GM23338 (cell line): ENCODE measurements around the gene GDAP2. TPM values are rescaled to one million over a fixed set of nuclear protein-coding genes. Genes with fewer than 3 reads are reported as not detected.

Experiments used
- ATAC-seq: fragments of 200-7000 bp; cut with Tn5 transposase; 3 replicates; pipeline ENCODE4 v1.9.1; 2020
- DNase-seq: peaks from one replicate; pipeline ENCODE4 v3.0.0-alpha.2; 2015; ENCODE audit warnings: low spot score
- H2AFZ ChIP-seq: fragments of 200-600 bp; sonication (generic); 2 replicates; pipeline ENCODE4 v1.8.0; 2016; ENCODE audit warnings: antibody characterized with exemption, mild to moderate bottlenecking, moderate library complexity
- H3F3A ChIP-seq: fragments of 200-600 bp; sonication (generic); replicated peaks from 2 replicates; pipeline ENCODE4 v1.8.0; 2017; ENCODE audit warnings: antibody characterized with exemption, mixed run types, low read depth
- H3K27ac ChIP-seq: fragments of 200-600 bp; sonication (generic); 2 replicates; pipeline ENCODE4 v1.6.1; 2016; ENCODE audit warnings: low read depth
- H3K27me3 ChIP-seq: fragments of 200-600 bp; sonication (generic); 2 replicates; pipeline ENCODE4 v1.8.0; 2016; ENCODE audit warnings: mild to moderate bottlenecking, mixed run types, moderate library complexity; ENCODE audit not compliant: insufficient read depth
- H3K36me3 ChIP-seq: fragments of 200-600 bp; sonication (generic); 2 replicates; pipeline ENCODE4 v1.8.0; 2016; ENCODE audit warnings: mild to moderate bottlenecking; ENCODE audit not compliant: insufficient read depth
- H3K4me1 ChIP-seq: fragments of 200-600 bp; sonication (generic); 2 replicates; pipeline ENCODE4 v1.8.0; 2016; ENCODE audit warnings: mild to moderate bottlenecking, moderate library complexity; ENCODE audit not compliant: insufficient read depth
- H3K4me2 ChIP-seq: fragments of 200-600 bp; sonication (generic); 2 replicates; pipeline ENCODE4 v1.7.1; 2017; ENCODE audit warnings: mixed run types
- H3K4me3 ChIP-seq: fragments of 200-600 bp; sonication (generic); 2 replicates; pipeline ENCODE4 v1.6.1; 2016; ENCODE audit warnings: mixed run types
- H3K79me2 ChIP-seq: fragments of 200-600 bp; sonication (generic); replicated peaks from 2 replicates; pipeline ENCODE4 v1.8.0; 2017; ENCODE audit warnings: mild to moderate bottlenecking; ENCODE audit not compliant: insufficient read depth
- H3K9me2 ChIP-seq: fragments of 200-600 bp; sonication (generic); 2 replicates; pipeline ENCODE4 v1.8.0; 2017; ENCODE audit not compliant: insufficient read depth
- H4K20me1 ChIP-seq: fragments of 200-600 bp; sonication (generic); replicated peaks from 2 replicates; pipeline ENCODE4 v1.8.0; 2017; ENCODE audit warnings: mild to moderate bottlenecking; ENCODE audit not compliant: insufficient read depth
- H3K27ac Mint-ChIP-seq: 2 replicates; pipeline ENCODE4 v1.8.0; 2020; ENCODE audit warnings: inconsistent platforms, mild to moderate bottlenecking, moderate library complexity, mixed read lengths
- H3K27me3 Mint-ChIP-seq: 3 replicates; pipeline ENCODE4 v1.8.0; 2022; ENCODE audit warnings: low read depth, mild to moderate bottlenecking, moderate library complexity, mixed read lengths, inconsistent platforms; ENCODE audit not compliant: insufficient read depth, poor library complexity
- H3K36me3 Mint-ChIP-seq: 3 replicates; pipeline ENCODE4 v1.8.0; 2021; ENCODE audit warnings: low read depth, mild to moderate bottlenecking, inconsistent platforms, moderate library complexity, mixed read lengths
- H3K4me1 Mint-ChIP-seq: 3 replicates; pipeline ENCODE4 v1.8.0; 2020; ENCODE audit warnings: mild to moderate bottlenecking, inconsistent platforms, mixed read lengths
- H3K4me3 Mint-ChIP-seq: 3 replicates; pipeline ENCODE4 v1.8.0; 2021; ENCODE audit warnings: moderate library complexity, mild to moderate bottlenecking, inconsistent platforms, mixed read lengths
- H3K9me3 Mint-ChIP-seq: 3 replicates; pipeline ENCODE4 v1.8.0; 2020; ENCODE audit warnings: moderate library complexity, mild to moderate bottlenecking, inconsistent platforms, mixed read lengths
- CREB1 ChIP-seq: fragments of 250-450 bp; sonication (Bioruptor Pico); IDR thresholded peaks from 2 replicates; pipeline ENCODE4 v1.5.0; 2020; ENCODE audit warnings: low read depth, mild to moderate bottlenecking, moderate library complexity
- CTCF ChIP-seq, 2 experiments: fragments of 200-600 bp in 1 of 2; sonication (generic) in 1 of 2; conservative IDR thresholded peaks; 2 replicates each; pipeline versions ENCODE4 v1.5.1 to v1.6.1; 2016 to 2017; ENCODE audit warnings: antibody characterized with exemption in 2 of 2, low read depth in 2 of 2, mild to moderate bottlenecking in 2 of 2, moderate library complexity in 1 of 2
- ETS1 ChIP-seq: IDR thresholded peaks from 2 replicates; pipeline ENCODE4 v1.6.1; 2016; ENCODE audit warnings: antibody characterized with exemption
- JUNB ChIP-seq: IDR thresholded peaks from one replicate; pipeline ENCODE4 v1.6.1; 2016; ENCODE audit warnings: antibody characterized with exemption; ENCODE audit not compliant: unreplicated experiment
- NANOG ChIP-seq: IDR thresholded peaks from 2 replicates; pipeline ENCODE4 v1.6.1; 2016; ENCODE audit warnings: antibody characterized with exemption, borderline replicate concordance
- REST ChIP-seq: IDR thresholded peaks from one replicate; pipeline ENCODE4 v1.6.1; 2018; ENCODE audit warnings: antibody characterized with exemption; ENCODE audit not compliant: unreplicated experiment
- STAT1 ChIP-seq: IDR thresholded peaks from one replicate; pipeline ENCODE4 v1.6.1; 2016; ENCODE audit warnings: antibody characterized with exemption; ENCODE audit not compliant: unreplicated experiment
- ZNF331 ChIP-seq: fragments of 250-450 bp; sonication (Bioruptor Pico); IDR thresholded peaks from 2 replicates; pipeline ENCODE4 v1.5.0; 2020; ENCODE audit warnings: low read depth, mild to moderate bottlenecking, moderate library complexity
- polyA plus RNA-seq: library from polyadenylated mRNA; unstranded; fragments of >200 nt; fragmentation: Nextera tagmentation; extraction: Ambion mirVana; gene quantifications from 2 replicates; pipeline ENCODE4 v1.2.1, GENCODE V29; 2016
- total RNA-seq: library from RNA; depleted of rRNA; stranded (reverse); fragments of >200 nt; shearing (Covaris generic); gene quantifications from 2 replicates; pipeline ENCODE4 v1.2.3, GENCODE V29; 2014

GDAP2 gene
- total and polyA plus RNA-seq, 2 experiments from 2014 or later = 10.7 to 24.5 TPM

- no peaks in the 10 kb centered on the region for H3K27me3 Mint-ChIP-seq
Measured at GRCh38 chr1:117842408-117843170, 86.8 kb downstream of the GDAP2 start.

GRCh38 chr1:117841117-117841650 lies 88.2 kb downstream of the GDAP2 start:
- no peaks in the 10 kb centered on the region for H3K9me3 Mint-ChIP-seq
- H3K4me1 Mint-ChIP-seq = peaks cover 3% of the 10 kb centered on the region; the same call in 1 of the 3 replicates
- H3K27ac Mint-ChIP-seq = no peak overlapping the region
- TF ChIP-seq NANOG (no peak), ZNF331 (no peak), ETS1 (no peak), JUNB (no peak), CREB1 (no peak), REST (no peak)

More at GRCh38 chr1:117842408-117843170, 86.8 kb downstream of the GDAP2 start:
- no peaks in the 10 kb centered on the region for H3K79me2 ChIP-seq
- H3K36me3 Mint-ChIP-seq = 0 out of 3 replicates have a peak, but pooled peaks cover 3% of the 10 kb centered on the region
- H3K36me3 ChIP-seq = no peaks in the 10 kb centered on the region
- ATAC-seq (peak; percentile 99), DNase-seq (peak; percentile 73)
- TF ChIP-seq CTCF (conservative IDR thresholded peaks at IDR 0.05; ENCODE audit: low read depth in 2 of 2) (peak; percentile 46 to 67), STAT1 (no peak)
- no peaks in the 10 kb centered on the region for H4K20me1 ChIP-seq
- peaks cover 3% of the 10 kb centered on the region; the same call in 1 of the 3 replicates for H3K4me1 Mint-ChIP-seq
- H3K4me2 ChIP-seq = no peak overlapping the region
- H2AFZ ChIP-seq = no peak overlapping the region
- H3K9me3 Mint-ChIP-seq = no peaks in the 10 kb centered on the region
- H3K27ac ChIP-seq = no peak overlapping the region
- no peak overlapping the region for H3K27ac Mint-ChIP-seq
- 0 out of 2 replicates have a peak, but pooled peaks cover 6% of the 10 kb centered on the region for H3K9me2 ChIP-seq
- no peaks in the 10 kb centered on the region for H3K27me3 ChIP-seq
- H3K4me1 ChIP-seq = no peaks in the 10 kb centered on the region
- no peaks in the 10 kb centered on the region for H3F3A ChIP-seq
- no peak overlapping the region for H3K4me3 ChIP-seq
- no peak overlapping the region for H3K4me3 Mint-ChIP-seq

More at GRCh38 chr1:117841117-117841650, 88.2 kb downstream of the GDAP2 start:
- DNase-seq = no peak
- H4K20me1 ChIP-seq = no peaks in the 10 kb centered on the region
- Mint-ChIP-seq H3K4me3 (no peak overlapping the region), H3K27me3 (no peaks in the 10 kb centered on the region), H3K36me3 (0 out of 3 replicates have a peak, but pooled peaks cover 3% of the 10 kb centered on the region)
- no peak overlapping the region for H2AFZ ChIP-seq
- H3K4me3 ChIP-seq = no peak overlapping the region
- H3K4me1 ChIP-seq = no peaks in the 10 kb centered on the region
- no peak overlapping the region for H3K27ac ChIP-seq
- no peak overlapping the region for H3K4me2 ChIP-seq
- no peaks in the 10 kb centered on the region for H3F3A ChIP-seq
- no peaks in the 10 kb centered on the region for H3K79me2 ChIP-seq
- ATAC-seq = no peak
- H3K36me3 ChIP-seq = no peaks in the 10 kb centered on the region
- 0 out of 2 replicates have a peak, but pooled peaks cover 8% of the 10 kb centered on the region for H3K9me2 ChIP-seq
- H3K27me3 ChIP-seq = no peaks in the 10 kb centered on the region
